ENCODE results near the gene SLAMF7. TPM values are rescaled to one million over a fixed set of nuclear protein-coding genes. Genes with fewer than 3 reads are reported as not detected.
"Not testable (repeated sequence)": the region's sequence is repeated elsewhere in the genome, so short reads cannot be mapped to it uniquely, and the experiment has no call there.

The SLAMF7 gene
- 1 to 10 TPM in 3 of 5 donors, under 1 TPM in 2; 0.49 to 2.2 (median 1.3) TPM for polyA plus RNA-seq (ENCODE audit: insufficient read depth in 1 of 5, insufficient read length in 5 of 5, low replicate concordance in 1 of 5)
- long read RNA-seq, donor 1: 0 reads
- long read RNA-seq, donor 2: 0 reads
- long read RNA-seq, donor 3: 0 reads
- long read RNA-seq, donor 4: 0 reads
- long read RNA-seq, donor 5: 0 reads
- long read RNA-seq, donor 6: 0 reads
- long read RNA-seq, donor 7: 0 reads
- long read RNA-seq, donor 8: 0 reads

- no peak for DNase-seq
These were observed at the start of gene SLAMF7 for GRCh38 chr1:160739098-160739511. Gene SLAMF7, plus strand, starts transcription at chr1:160739247. Its CDS starts 55 bp downstream, at chr1:160739302.

GRCh38 chr1:160692390-160692789 lies 46.7 kb upstream of the SLAMF7 start:
- DNase-seq: not testable (repeated sequence)

GRCh38 chr1:160702100-160702499 lies 36.9 kb upstream of the SLAMF7 start:
- DNase-seq: no peak

GRCh38 chr1:160704250-160704649 lies 34.8 kb upstream of the SLAMF7 start:
- DNase-seq: no peak

- not testable (repeated sequence) for DNase-seq
These were observed 33.8 kb upstream of the SLAMF7 start for GRCh38 chr1:160705212-160705621.

GRCh38 chr1:160705742-160706141 lies 33.3 kb upstream of the SLAMF7 start:
- DNase-seq: no peak

- no peak for DNase-seq
These were observed 32.4 kb upstream of the SLAMF7 start for GRCh38 chr1:160706526-160707235.

- no peak for DNase-seq
These were observed 31.6 kb upstream of the SLAMF7 start for GRCh38 chr1:160707236-160708064.

GRCh38 chr1:160708118-160708517 lies 30.9 kb upstream of the SLAMF7 start:
- DNase-seq: no peak

GRCh38 chr1:160708801-160709200 lies 30.2 kb upstream of the SLAMF7 start:
- no peak for DNase-seq

GRCh38 chr1:160709715-160710114 lies 29.3 kb upstream of the SLAMF7 start:
- DNase-seq: no peak

GRCh38 chr1:160710517-160711252 lies 28.4 kb upstream of the SLAMF7 start:
- no peak for DNase-seq

GRCh38 chr1:160711276-160711601 lies 27.8 kb upstream of the SLAMF7 start:
- DNase-seq: no peak

GRCh38 chr1:160711602-160712311 lies 27.3 kb upstream of the SLAMF7 start, which contains the start of gene CD48:
Gene CD48, minus strand, starts transcription at chr1:160711822. Its CDS starts 59 bp downstream, at chr1:160711763.
- DNase-seq: no peak

- not testable (repeated sequence) for DNase-seq
These were observed 26.4 kb upstream of the SLAMF7 start for GRCh38 chr1:160712525-160713080.

- DNase-seq: no peak
These were observed 25.9 kb upstream of the SLAMF7 start for GRCh38 chr1:160713161-160713560.

GRCh38 chr1:160714034-160714648 lies 24.9 kb upstream of the SLAMF7 start:
- not testable (repeated sequence) for DNase-seq

GRCh38 chr1:160716013-160716412 lies 23.0 kb upstream of the SLAMF7 start:
- no peak for DNase-seq

- DNase-seq: no peak
These were observed 21.7 kb upstream of the SLAMF7 start for GRCh38 chr1:160717306-160717705.

- DNase-seq: no peak
These were observed 20.8 kb upstream of the SLAMF7 start for GRCh38 chr1:160718210-160718609.
